GM18502 (cell line): ENCODE measurements around the gene SNAI3.
A peak's percentile ranks its signal among the peaks of the same experiment; 100 is the strongest.

ENCODE experiments used
- ATAC-seq: cut with Tn5 transposase; IDR thresholded peaks from one replicate; pipeline ENCODE4 v1.9.1; 2021; ENCODE audit warnings: mild to moderate bottlenecking; ENCODE audit not compliant: unreplicated experiment, poor library complexity

Gene SNAI3

DNA sequence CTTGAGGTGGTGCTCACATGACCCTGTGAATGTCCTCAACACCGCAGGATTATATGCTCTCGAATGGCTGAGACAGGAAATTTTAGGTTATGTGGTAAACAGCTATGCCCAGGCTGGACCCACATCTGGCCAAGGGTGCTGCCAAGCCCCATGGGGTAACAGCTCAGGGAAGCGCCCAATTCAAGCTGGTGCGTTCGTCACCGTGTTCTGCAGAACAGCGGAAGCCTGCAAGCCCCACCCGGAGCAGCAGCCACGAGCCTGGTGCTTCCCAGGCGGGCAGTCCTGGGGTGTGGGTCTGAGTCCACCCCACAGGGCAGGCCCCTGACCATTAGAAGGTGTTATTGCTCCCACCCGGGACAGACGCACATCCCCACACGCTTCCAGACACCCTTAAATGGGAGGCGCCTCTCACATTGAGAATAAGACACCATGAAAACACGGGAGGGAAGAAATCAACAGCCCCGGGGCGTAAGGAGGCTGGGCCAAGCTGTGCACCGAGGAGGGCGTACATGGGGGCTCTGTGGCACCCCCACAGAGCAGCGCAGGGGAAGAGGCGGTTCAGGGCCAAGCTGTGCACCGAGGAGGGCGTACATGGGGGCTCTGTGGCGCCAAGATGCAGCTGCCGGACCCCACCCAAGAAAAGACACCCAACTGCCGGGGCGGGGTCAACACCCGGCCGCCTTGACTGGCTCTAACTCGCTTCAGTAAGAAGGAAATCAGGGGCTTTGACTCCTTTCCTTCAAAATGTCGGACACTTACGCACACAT, 32.5 kb downstream of the SNAI3 start:
- ATAC-seq = no peak

DNA sequence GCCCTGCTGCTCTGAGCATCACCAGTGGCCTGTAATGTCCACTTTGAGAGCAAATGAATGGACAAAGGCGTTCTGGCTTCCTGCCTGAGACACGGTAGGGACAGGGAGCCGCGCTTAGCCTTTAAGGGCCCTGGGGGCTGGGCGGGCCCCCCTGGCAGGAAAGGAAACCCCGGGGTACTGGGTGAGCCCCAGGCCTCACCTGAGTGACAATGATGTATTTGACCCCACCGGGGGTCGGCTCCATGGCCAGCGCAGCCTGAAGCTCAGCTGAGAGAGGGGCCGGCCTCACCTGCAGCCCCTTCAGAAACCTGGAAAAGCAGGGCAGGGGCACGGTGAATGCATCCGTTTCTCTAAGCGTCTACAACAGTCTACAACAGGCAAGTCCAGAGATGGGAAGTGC, 33.2 kb downstream of the SNAI3 start:
- no peak for ATAC-seq

DNA sequence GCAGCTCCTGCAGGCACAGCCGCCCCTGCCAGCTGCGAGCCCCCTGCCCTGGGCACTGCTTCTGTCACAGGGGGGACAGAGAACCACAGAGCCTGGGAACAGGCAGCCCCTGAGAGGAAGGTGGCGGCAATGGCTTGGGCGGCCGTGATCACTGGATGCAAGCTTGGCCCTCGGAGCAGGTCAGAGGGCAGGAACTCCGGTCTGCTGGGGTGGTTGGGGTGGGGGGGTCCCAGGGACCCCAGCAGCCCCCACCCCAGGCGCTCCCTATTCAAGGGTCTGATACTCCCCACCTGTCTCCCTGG, 33.6 kb downstream of the SNAI3 start:
- no peak for ATAC-seq

DNA sequence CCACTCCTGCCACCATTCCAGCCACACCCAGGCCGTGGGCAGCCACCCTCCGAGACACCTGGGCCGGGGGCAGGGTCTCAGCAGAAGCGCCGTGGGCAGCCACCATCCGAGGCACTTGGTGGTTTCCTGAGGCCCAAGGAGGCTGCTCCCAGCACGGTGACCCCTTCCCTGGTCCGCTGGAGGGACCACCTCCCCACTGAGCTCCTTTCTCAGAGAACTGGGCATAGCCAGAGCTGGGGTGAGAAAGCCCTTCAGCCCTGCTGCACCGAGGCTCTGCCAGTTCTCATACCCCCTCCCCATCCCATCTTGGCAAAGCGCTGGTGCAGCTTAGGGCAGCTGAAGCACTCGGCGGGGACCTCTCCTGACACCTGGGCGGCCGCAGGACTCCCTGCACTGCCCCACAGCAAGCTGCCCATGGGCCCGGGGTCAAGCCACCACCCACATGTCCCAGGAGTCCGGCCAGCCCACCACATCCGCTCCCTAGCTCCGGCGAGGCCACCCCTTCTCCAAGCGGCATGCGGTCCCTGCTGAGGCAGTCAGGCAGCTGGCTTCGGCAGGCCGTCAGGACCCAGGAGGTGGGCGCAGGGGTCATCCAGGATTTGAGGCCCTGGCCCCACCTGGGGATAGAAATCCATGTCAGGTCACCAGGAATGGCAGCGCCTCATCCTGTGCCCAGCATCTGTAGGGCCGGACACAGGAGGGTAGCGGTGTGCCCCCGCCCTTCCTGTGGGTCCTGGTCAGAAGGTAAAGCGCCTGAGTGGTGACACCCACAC, 34.1 kb downstream of the SNAI3 start:
- no peak for ATAC-seq

DNA sequence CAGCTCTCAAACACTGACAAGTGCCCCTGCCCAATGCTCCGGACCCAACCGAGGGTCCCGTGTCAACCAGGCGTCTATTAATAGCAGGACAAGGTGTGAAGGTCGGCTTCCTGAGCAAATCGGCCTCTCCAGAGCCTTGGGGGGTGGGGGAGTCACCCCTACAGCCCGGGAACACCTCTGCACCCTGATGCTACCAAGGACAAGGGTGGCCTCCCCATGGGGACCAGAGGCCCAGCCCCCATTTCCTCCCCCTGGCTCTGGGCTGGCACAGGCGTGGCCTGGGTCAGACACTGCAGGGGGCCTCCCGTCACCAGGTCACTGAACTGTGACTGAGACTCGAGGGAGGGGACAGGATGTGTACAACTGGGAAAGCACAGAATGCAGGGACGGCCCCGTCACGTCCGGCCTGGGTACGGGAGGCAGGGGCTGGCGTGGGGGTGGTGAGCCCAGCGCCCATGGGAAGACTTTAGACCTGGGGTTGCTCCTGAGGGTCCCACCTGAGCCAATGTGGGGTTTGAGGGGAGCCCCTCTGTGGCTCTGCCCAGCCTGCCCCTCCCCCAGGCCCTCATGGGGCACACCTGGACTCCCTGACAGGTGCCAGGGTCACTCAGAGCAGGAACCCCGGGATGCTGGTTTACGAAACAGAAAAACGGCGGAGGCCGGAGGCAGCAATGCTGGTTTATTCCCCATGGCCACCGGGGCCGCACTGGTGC, 34.9 kb downstream of the SNAI3 start:
- ATAC-seq = peak; percentile 82

DNA sequence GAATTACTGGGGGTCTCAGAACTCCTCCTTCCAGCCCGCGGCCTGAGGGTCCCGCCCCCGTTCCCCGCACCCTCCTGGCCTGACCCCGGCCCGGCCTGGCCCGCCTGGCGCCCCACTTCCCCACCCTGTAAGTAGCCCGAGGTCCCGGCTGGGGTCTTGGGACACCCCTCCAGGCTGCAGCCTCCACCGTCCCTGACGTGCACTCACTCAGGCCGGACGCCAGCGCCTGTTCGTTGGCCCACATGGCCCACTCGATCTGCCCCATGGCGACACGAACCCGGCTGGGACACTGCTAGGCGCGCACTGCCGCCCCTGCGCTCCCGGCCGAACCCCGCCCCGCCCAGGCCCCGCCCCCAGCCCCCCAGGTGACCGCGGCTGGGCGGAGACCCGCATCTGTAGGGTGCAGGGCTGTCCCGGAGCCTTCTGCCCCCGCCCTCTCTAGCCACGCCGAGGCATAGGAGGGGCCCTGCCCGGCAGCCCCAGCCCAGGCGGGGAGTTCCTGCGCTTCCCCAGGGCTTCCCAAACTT, 35.5 kb downstream of the SNAI3 start, which contains the start of gene CYBA:
Gene CYBA (minus strand): TSS at position 305 of the 527 bp plus-strand sequence. CDS start 40 bp downstream, at position 265.
- peak; percentile 79 for ATAC-seq

DNA sequence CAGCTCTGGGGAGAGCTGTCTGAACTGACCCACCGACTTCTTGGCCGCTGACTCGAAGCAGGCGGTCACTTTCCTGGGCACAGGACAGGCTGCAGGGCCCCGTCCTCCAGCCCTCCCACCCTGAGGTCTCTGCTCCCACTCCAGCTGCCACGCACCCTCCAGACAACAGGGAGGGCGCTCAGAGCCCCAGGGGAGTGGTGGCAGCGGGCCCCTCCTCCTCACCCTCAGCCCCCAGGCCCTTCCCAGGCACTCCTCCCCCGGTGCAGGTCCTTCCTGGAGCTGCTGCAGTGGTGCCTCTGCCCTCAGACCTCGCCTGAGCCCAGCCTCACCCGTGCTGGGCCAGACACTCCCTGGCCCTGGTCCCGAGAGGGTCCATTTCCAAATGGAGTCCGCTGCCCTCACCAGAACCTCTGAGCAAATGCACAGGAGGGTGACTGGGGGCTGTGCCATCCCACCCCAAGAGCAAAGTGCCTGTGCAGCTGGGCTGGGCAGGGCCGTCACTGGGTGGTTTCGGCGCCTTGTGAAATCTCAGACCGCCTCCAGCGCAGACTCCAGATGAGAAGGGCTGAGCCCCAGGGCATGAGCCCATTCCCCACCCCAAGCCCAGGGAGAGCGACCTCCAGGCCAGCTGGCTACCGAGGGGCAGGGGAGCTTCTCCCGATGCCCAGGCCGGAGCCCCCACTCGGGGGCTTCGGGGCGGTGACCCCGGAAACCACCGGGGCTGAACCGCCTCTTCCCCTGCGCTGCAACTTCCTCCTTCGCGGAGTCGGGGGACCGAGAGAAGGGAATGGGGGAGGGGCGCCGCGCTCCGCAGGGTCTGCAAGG, 36.2 kb downstream of the SNAI3 start:
- ATAC-seq = peak; percentile 14

DNA sequence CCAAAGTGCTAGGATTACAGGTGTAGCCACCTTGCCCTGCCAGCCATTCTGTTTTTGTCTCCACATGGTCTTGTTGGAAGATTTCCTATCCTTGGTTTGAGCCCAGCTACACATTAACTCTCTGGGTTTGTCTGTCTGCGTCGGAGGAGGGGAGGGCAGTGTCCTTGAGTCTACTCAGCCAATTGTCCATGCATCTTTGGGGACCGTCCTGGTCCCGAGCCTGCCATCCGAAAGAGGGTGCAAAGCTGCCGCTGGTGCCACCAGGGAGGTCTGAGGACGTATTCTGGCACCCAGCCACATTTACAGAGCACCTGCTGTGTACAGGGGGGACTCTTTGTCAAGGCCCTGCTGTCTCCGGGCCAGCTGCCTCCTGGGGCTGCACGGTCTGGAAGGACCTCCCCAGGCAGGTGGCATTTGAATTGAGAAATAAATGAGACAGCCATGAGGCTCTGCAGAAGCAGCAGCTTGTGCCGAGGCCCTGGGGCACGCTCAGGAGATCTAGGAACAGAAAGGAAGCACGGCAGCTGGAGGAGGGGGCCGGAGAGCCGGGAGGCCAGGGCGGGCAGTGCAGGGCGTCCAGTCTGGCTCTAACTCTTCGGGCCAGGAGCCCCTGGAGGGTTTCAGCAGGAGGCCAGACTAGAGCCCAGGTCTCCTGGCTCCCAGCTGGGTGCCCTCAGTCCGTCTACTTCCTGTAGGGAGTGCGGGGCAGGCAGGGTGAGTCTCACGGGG, 36.9 kb downstream of the SNAI3 start:
- no peak for ATAC-seq

DNA sequence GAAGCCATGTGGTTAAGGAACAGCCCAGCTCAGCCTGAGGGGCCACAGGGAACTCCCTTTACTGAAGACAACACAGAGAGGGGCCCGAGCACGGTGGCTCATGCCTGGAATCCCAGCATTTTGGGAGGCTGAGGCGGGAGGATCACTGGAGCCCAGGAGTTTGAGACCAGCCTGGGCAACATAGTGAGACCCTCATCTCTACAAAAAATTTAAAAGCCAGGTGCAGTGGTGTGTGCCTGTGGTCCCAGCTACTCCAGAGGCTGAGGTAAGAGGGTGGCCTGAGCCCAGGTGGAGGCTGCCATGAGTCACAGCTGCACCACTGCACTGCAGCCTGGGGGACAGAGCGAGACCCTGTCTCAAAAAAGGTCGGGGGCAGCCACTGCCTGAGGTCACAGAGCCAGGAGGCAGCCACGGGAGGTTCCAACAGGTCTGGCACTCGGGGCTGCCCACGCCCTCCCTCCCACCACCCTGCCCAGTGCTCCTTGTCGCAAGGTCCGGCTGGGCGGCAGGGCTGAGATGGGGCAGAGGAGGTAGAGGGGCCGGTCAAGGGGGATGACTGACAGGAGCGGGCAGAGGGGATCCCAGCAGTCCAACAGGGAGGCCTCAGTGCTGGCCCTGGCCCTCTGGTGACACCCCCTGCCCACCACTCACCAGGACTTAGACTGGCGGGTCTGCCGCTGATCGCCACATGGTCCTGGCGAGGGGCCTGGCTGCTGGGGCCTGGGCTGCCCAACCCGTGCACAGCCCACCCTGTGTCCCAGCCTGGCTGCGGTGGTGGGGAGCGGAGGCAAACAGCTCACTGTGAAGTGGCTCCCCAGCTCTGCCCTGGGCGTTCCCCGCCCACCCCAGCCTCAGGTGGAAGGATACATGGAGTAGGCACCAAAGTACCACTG, 38.9 kb downstream of the SNAI3 start:
- ATAC-seq = no peak

DNA sequence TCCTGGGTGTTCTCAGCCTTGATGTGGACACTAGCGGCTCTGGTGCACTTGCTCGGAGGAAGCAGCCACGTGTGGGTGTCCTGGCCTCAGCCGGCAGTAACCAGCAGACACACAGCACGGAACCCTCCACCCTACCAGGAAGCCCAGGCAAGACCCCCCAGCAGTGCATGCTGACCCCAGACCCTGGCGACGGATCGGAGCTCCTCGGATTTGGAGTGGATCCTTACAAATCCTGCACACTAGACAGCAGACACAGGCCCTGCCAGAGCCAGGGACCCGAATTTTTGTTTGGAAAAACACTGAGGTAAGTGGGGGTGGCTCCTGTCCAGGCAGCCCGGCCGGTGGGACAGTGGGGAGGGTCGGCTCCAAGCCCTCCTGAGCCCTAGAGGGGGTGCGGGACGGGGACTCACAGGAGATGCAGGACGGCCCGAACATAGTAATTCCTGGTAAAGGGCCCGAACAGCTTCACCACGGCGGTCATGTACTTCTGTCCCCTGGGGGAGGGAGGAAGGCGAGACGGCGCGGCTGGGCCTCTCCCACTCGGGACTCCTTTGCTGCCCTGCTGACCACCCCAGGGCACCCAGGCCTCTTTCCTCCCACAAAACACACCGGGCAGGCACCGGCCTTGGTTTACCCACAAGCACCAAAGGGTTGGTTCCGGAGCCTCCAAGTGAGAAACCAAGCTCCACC, 39.8 kb downstream of the SNAI3 start:
- ATAC-seq = no peak

DNA sequence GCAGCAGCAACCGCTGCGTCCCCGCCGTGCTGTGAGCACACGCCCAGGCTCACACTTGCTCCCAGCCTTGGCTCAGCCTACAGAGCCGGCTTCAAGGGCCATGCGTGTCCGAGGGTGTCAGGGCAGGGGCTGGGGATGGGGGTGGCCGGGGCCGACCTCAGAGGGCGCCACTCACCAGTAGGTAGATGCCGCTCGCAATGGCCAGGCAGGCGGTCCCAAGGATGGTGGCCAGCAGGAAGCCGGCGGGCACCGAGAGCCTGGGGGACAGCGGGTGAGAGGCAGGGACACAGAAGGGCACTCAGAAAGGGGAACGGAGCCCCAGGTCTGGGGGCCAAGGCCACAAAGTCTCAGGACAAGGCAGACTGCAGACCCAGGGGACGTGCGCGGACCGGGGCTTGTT, 40.4 kb downstream of the SNAI3 start:
- ATAC-seq = no peak

DNA sequence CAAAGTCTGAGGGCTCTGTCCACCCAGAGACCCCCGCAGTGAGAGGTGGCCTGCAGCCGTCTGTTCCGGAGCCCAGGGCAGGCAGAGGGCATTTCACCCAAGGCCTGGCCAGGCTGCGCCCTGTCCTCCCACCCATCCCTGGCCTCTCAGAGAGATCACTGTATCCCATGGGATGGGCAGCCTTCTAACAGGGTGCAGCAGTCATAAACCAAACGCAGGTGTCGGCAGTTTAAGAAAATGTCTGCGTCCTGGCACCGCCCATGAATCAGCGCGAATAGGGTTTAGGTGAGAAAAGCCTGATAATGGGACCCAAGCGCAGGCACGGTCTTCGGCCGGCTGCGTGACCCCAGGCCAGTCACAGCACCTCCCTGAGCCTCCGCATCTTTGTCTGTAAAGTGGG, 40.9 kb downstream of the SNAI3 start:
- no peak for ATAC-seq

DNA sequence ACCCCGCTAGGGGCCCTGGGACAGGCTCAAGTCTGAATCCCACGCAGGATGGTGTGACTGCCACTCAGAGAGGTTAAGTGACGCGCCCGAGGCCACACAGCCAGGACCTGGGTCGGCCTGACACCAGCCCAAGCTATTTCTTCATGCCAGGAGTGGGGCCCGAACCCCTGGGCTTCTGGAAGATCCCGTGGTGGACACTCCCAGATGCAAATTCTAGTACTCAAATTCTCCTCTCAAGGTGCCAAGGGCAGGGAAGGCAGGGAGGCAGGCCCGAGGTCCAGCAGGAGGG, 42.7 kb downstream of the SNAI3 start:
- no peak for ATAC-seq

DNA sequence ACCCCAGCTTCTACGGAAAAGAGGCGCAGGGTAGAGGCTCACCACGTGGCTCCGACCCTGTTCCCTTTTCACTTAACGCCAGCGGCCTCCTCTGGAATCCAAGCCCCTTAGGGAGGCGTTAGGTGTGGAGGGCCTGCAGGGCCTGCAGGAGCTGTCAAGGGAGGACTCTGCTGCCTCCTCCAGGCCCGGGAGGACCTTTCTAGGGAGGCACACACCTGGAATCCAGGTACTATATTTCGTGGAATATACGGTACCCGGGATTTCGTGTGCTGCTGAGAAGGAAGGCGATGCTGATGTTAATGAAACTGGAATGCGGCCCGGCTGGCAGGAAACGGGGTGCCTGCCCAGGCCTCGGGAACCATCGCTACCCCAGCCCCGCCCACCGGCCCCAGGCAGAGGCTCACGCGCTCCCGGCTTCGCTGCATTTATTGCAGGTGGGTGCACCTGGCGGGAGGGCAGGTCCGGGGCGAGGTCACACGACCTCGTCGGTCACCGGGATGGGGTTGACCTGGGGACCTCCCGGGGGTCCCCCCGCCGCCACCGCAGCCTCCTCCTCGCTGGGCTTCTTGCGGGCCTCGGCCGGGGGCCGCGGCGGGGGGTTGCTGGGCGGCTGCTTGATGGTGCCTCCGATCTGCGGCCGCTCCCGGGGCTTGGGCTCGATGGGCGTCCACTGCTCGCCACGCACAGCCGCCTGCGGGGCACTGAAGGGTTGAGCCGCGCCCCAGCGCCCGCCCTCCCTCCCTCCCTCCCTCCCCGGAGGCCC, 43.2 kb downstream of the SNAI3 start:
- no peak for ATAC-seq

DNA sequence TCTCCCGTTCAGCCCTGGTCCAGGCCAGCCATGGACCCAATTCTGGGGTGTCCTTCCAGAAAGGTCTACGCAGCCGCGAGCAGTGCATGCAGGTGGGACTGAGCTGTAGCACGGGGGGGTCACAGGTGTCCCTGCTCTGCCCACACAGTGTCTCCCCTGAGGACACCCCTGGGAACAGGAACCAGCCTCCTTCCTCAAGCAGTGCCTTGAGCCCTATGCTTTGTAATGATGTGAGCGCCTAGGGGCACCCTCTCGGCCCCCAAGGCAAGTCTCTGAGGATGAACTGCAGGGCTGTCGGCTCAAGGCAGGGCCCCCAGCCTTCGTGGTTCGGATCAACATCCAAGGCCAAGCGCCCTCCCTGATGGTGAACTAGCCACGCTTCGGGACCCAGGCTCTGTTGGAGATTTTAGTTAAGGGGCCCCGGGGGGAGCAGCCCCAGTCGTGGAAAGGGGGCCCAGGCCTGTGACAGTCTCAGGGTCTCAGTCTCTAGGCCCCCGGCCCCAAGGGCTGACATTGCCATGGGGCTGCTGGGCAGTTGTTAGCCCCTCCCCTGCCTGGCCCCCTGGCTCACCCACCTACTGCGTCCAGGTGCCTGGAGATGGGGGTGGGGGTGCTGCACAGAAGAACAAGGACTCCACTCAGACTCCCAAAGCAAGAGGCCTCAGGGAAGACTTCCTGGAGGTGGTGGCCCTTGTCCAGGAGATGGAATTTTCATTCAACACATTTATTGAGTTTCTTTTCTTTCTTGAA, 45.6 kb downstream of the SNAI3 start:
- no peak for ATAC-seq

DNA sequence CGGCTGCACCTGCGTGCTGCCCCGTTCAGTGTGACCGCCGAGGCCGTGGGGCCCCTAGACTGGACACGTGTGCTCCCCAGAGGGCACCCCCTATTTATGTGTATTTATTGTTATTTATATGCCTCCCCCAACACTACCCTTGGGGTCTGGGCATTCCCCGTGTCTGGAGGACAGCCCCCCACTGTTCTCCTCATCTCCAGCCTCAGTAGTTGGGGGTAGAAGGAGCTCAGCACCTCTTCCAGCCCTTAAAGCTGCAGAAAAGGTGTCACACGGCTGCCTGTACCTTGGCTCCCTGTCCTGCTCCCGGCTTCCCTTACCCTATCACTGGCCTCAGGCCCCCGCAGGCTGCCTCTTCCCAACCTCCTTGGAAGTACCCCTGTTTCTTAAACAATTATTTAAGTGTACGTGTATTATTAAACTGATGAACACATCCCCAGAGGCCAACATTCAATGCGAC, 46.2 kb downstream of the SNAI3 start:
- no peak for ATAC-seq
